CD14-positive monocyte (primary cell): ENCODE data around the gene NDUFAF8. TPM values are rescaled to one million over a fixed set of nuclear protein-coding genes. Genes with fewer than 3 reads are reported as not detected.
A peak's percentile ranks its signal among the peaks of the same experiment; 100 is the strongest.

Source experiments
- DNase-seq, 3 donors: peaks; one replicate each; pipeline ENCODE4 v3.0.0-alpha.2; 2011 to 2022
- H2AFZ ChIP-seq: 2 replicates; pipeline ENCODE4 v1.6.0; 2012; ENCODE audit warnings: mild to moderate bottlenecking, low read depth, low read length, inconsistent platforms; ENCODE audit not compliant: insufficient read depth, poor library complexity, severe bottlenecking
- H3K27ac ChIP-seq, 2 donors: 1 replicate in 1 of 2; 2 replicates in 1 of 2; pipeline ENCODE4 v1.5.1; 2012 to 2013; ENCODE audit warnings: low read length in 2 of 2, control low read depth in 1 of 2, inconsistent platforms in 1 of 2, low read depth in 1 of 2, mild to moderate bottlenecking in 1 of 2
- H3K27me3 ChIP-seq, 2 donors: one replicate each; pipeline versions ENCODE4 v1.6.0 to v1.6.1; 2011 to 2013; ENCODE audit warnings: low read length in 2 of 2; ENCODE audit not compliant: control insufficient read depth in 2 of 2, insufficient read depth in 2 of 2
- H3K36me3 ChIP-seq, 2 donors: replicated peaks in 1 of 2; 1 replicate in 1 of 2; 2 replicates in 1 of 2; pipeline versions ENCODE4 v1.5.1 to v1.6.1; 2012 to 2013; ENCODE audit warnings: low read length in 2 of 2, control low read depth in 1 of 2, inconsistent platforms in 1 of 2, mild to moderate bottlenecking in 1 of 2; ENCODE audit not compliant: insufficient read depth in 2 of 2, control insufficient read depth in 1 of 2
- H3K4me1 ChIP-seq, 2 donors: 1 replicate in 1 of 2; 2 replicates in 1 of 2; pipeline versions ENCODE4 v1.5.1 to v1.6.1; 2012 to 2013; ENCODE audit warnings: low read length in 2 of 2, control low read depth in 1 of 2, inconsistent platforms in 1 of 2, mild to moderate bottlenecking in 1 of 2, moderate library complexity in 1 of 2; ENCODE audit not compliant: insufficient read depth in 2 of 2, control insufficient read depth in 1 of 2
- H3K4me2 ChIP-seq: replicated peaks from 2 replicates; pipeline ENCODE3; 2012; ENCODE audit warnings: low read length, moderate library complexity, mild to moderate bottlenecking; ENCODE audit not compliant: poor library complexity, severe bottlenecking; ENCODE audit errors: extremely low read depth
- H3K4me3 ChIP-seq, 3 experiments: fragments of 200-600 bp in 1 of 3; sonication (generic) in 1 of 3; replicated peaks in 1 of 3; 1 replicate in 2 of 3; 2 replicates in 1 of 3; pipeline ENCODE4 v1.5.1; 2011 to 2013; ENCODE audit warnings: low read length in 3 of 3, mild to moderate bottlenecking in 3 of 3, control low read depth in 2 of 3, low read depth in 2 of 3, inconsistent platforms in 1 of 3, moderate library complexity in 1 of 3
- H3K79me2 ChIP-seq: 2 replicates; pipeline ENCODE4 v1.6.0; 2012; ENCODE audit warnings: mild to moderate bottlenecking, control low read depth, inconsistent platforms, low read length, moderate library complexity; ENCODE audit not compliant: insufficient read depth
- H3K9ac ChIP-seq: 2 replicates; pipeline ENCODE4 v1.6.0; 2017; ENCODE audit warnings: low read length, mild to moderate bottlenecking; ENCODE audit not compliant: insufficient read depth, poor library complexity, severe bottlenecking
- H3K9me3 ChIP-seq, 2 donors: replicated peaks in 1 of 2; 1 replicate in 1 of 2; 2 replicates in 1 of 2; pipeline versions ENCODE4 v1.5.1 to v1.6.1; 2012 to 2013; ENCODE audit warnings: low read length in 2 of 2, control low read depth in 1 of 2; ENCODE audit not compliant: control insufficient read depth in 1 of 2, insufficient read depth in 1 of 2
- H4K20me1 ChIP-seq: 2 replicates; pipeline ENCODE4 v1.6.0; 2012; ENCODE audit warnings: mild to moderate bottlenecking, low read length, control low read depth, moderate library complexity; ENCODE audit not compliant: insufficient read depth
- H3K27ac Mint-ChIP-seq, 7 donors: one replicate each; pipeline ENCODE4 v1.8.0; 2020; ENCODE audit warnings: mild to moderate bottlenecking in 7 of 7, mixed read lengths in 7 of 7, moderate library complexity in 6 of 7, inconsistent platforms in 2 of 7
- H3K27me3 Mint-ChIP-seq, 3 donors: one replicate each; pipeline ENCODE4 v1.8.0; 2021 to 2022; ENCODE audit warnings: low read depth in 3 of 3, mild to moderate bottlenecking in 3 of 3, mixed read lengths in 3 of 3, moderate library complexity in 3 of 3, inconsistent platforms in 1 of 3
- H3K36me3 Mint-ChIP-seq, 2 donors: one replicate each; pipeline ENCODE4 v1.8.0; 2020; ENCODE audit warnings: mixed read lengths in 2 of 2, inconsistent platforms in 1 of 2, mild to moderate bottlenecking in 1 of 2
- H3K4me1 Mint-ChIP-seq: one replicate; pipeline ENCODE4 v1.8.0; 2020; ENCODE audit warnings: mild to moderate bottlenecking, mixed read lengths
- H3K4me3 Mint-ChIP-seq, 2 donors: one replicate each; pipeline ENCODE4 v1.8.0; 2020; ENCODE audit warnings: mild to moderate bottlenecking in 2 of 2, mixed read lengths in 2 of 2, moderate library complexity in 1 of 2
- H3K9me3 Mint-ChIP-seq, 7 donors: one replicate each; pipeline ENCODE4 v1.8.0; 2020 to 2022; ENCODE audit warnings: mixed read lengths in 7 of 7, mild to moderate bottlenecking in 6 of 7, moderate library complexity in 6 of 7, inconsistent platforms in 2 of 7
- WGBS: methylation state at CpG from one replicate; pipeline ENCODE4 v1.1.5; 2013; ENCODE audit warnings: missing lambda C conversion rate; ENCODE audit not compliant: insufficient coverage; 5-methylcytosine and 5-hydroxymethylcytosine counted together
- intact Hi-C, 2 donors: fragments of 100-400 bp; cut with micrococcal nuclease; formaldehyde crosslinking; loops; one replicate each; pipeline versions ENCODE4 v1.15.0 to v1.15.1; 2023
- polyA plus RNA-seq, 3 donors: library from polyadenylated mRNA; depleted of rRNA in 1 of 3; unstranded in 2 of 3; stranded (reverse) in 1 of 3; fragments of 300-500 nt in 2 of 3; fragments of >200 nt in 1 of 3; fragmentation: Illumina TruSeq in 2 of 3; gene quantifications; 1 replicate in 2 of 3; 2 replicates in 1 of 3; pipeline ENCODE4 v1.2.3, GENCODE V29; 2012 to 2021
- TF ChIP-seq, protein P1 (sequence below): fragments of 200-600 bp; IDR thresholded peaks from one replicate; pipeline ENCODE4 v1.8.0; 2022; ENCODE audit warnings: antibody characterized with exemption, mild to moderate bottlenecking

Gene NDUFAF8
- polyA plus RNA-seq, 3 donors, result 27.0 to 61.3 (median 41.0) TPM

DNA sequence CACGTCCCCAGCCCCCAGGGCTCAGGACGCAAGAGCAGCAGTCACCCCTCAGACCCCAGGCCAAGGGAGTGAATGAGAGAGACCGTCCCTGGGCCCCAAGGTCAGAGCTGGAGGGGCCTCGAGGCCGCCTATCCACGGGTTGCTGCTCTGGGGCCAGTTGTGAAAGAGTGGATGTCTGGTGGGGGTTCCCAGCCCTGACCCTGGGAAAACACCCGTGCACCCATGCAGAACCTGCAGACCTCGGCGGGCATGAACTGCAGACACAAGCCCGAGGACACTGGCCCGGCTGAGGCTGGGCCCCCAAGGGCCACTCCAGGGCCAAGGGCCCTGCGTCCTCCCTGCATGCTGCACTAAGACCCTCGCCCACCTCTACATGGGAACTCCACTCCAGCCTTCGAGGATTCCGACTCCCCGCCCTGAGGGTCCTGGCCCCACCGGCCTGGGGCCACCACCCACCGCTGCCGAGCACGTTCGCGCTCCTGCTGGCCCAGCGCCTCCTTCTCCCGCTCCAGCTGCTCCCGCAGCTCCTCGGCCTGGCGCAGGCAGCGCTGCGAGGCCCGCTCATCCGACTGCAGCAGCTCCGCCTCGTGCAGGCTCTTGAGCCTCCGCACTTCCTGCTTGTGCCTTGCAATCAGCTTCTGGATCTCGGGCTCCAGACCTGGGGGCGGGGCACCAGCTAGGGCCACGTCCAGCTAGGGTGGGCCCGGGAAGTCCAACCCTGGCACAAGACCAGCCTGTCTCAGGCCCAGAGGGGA is 45.5 kb upstream of the NDUFAF8 start:
- 97% methylated on average over 36 of the region's 38 CpGs for WGBS
- TF ChIP-seq, protein P1, sequence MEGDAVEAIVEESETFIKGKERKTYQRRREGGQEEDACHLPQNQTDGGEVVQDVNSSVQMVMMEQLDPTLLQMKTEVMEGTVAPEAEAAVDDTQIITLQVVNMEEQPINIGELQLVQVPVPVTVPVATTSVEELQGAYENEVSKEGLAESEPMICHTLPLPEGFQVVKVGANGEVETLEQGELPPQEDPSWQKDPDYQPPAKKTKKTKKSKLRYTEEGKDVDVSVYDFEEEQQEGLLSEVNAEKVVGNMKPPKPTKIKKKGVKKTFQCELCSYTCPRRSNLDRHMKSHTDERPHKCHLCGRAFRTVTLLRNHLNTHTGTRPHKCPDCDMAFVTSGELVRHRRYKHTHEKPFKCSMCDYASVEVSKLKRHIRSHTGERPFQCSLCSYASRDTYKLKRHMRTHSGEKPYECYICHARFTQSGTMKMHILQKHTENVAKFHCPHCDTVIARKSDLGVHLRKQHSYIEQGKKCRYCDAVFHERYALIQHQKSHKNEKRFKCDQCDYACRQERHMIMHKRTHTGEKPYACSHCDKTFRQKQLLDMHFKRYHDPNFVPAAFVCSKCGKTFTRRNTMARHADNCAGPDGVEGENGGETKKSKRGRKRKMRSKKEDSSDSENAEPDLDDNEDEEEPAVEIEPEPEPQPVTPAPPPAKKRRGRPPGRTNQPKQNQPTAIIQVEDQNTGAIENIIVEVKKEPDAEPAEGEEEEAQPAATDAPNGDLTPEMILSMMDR, result no peak
- intact Hi-C loops, result no loop called here
- no peak overlapping the region for H3K27ac Mint-ChIP-seq
- H3K4me1 ChIP-seq, result no peaks in the 10 kb centered on the region
- no peaks in the 10 kb centered on the region for H3K27me3 ChIP-seq
- no peak overlapping the region for H2AFZ ChIP-seq
- peaks cover 8 to 33% of the 10 kb centered on the region in 2 donors for H3K36me3 Mint-ChIP-seq
- H3K4me1 Mint-ChIP-seq, result no peaks in the 10 kb centered on the region
- H3K4me3 ChIP-seq, result no peak overlapping the region
- H3K9ac ChIP-seq, result no peak overlapping the region
- no peak overlapping the region for H3K27ac ChIP-seq
- no peaks in the 10 kb centered on the region for H3K9me3 ChIP-seq
- no peaks in the 10 kb centered on the region for H3K9me3 Mint-ChIP-seq
- H4K20me1 ChIP-seq, result no peaks in the 10 kb centered on the region
- H3K79me2 ChIP-seq, result no peaks in the 10 kb centered on the region
- no peaks in the 10 kb centered on the region for H3K27me3 Mint-ChIP-seq
- no peak overlapping the region for H3K4me3 Mint-ChIP-seq
- no peak overlapping the region for H3K4me2 ChIP-seq
- peaks cover 0 to 9% of the 10 kb centered on the region in 2 donors for H3K36me3 ChIP-seq
- DNase-seq, result no peak

DNA sequence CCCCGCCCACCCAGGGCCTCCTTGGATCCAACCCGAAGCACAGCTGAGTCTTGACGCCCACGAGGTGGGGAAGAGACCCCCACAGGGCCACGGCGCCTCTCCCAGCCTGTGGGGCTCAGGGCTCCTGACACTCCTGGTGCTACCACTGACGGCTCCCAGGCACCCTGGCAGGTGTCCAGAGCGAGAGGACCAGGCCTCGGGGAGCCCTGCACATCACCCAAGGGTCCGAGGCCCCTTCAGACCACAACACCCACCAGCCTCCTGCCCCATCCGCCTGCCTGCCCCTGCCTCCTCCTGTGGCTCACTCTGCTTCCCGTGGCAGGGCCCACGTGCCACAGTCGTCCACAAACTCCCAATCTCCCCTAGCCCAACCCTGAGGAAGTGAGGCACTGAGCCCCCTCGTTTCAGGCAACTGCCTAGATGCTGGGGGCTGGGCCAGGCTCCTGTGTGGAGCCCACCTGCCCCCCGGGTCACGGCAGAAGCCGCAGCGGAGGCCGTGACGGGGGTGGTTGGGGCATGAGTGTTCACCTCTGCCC is 44.8 kb upstream of the NDUFAF8 start:
- Histone ChIP-seq H3K9me3 (no peaks in the 10 kb centered on the region), H3K79me2 (no peaks in the 10 kb centered on the region), H3K4me2 (no peak overlapping the region), H3K9ac (no peak overlapping the region), H2AFZ (no peak overlapping the region), H3K27me3 (no peaks in the 10 kb centered on the region), H3K36me3 (peaks cover 0 to 16% of the 10 kb centered on the region in 2 donors), H3K4me3 (no peak overlapping the region), H3K4me1 (no peaks in the 10 kb centered on the region), H3K27ac (no peak overlapping the region), H4K20me1 (no peaks in the 10 kb centered on the region)
- 94% methylated on average over 21 of the region's 21 CpGs for WGBS
- intact Hi-C loops, result no loop called here
- H3K4me3 Mint-ChIP-seq, result no peak overlapping the region
- H3K9me3 Mint-ChIP-seq, result no peaks in the 10 kb centered on the region
- no peaks in the 10 kb centered on the region for H3K27me3 Mint-ChIP-seq
- peak overlapping the region in 1 of 7 donors; percentile 37 for H3K27ac Mint-ChIP-seq
- TF ChIP-seq, protein P1, result no peak
- no peak for DNase-seq
- H3K36me3 Mint-ChIP-seq, result peaks cover 8 to 32% of the 10 kb centered on the region in 2 donors
- H3K4me1 Mint-ChIP-seq, result no peaks in the 10 kb centered on the region
